RWPE2 (cell line): ENCODE measurements around the gene TGM1.

Source experiments
- ATAC-seq: fragments of 200-7000 bp; cut with Tn5 transposase; 3 replicates; pipeline ENCODE4 v1.9.1; 2021; ENCODE audit warnings: low read depth
- DNase-seq: peaks from one replicate; pipeline ENCODE4 v3.0.0-alpha.2; 2020; ENCODE audit warnings: low spot score
- H3K27ac ChIP-seq: fragments of 450-650 bp; 2 replicates; pipeline ENCODE4 v1.5.1; 2017; ENCODE audit warnings: mild to moderate bottlenecking; ENCODE audit not compliant: poor library complexity, severe bottlenecking
- H3K27me3 ChIP-seq: fragments of 250-450 bp; sonication (Bioruptor Pico); 2 replicates; pipeline ENCODE4 v1.5.1; 2021; ENCODE audit warnings: mild to moderate bottlenecking, moderate library complexity; ENCODE audit not compliant: insufficient read depth, poor library complexity, severe bottlenecking
- H3K36me3 ChIP-seq: fragments of 250-450 bp; sonication (Bioruptor Pico); 2 replicates; pipeline ENCODE4 v1.5.1; 2020; ENCODE audit warnings: low read depth, mild to moderate bottlenecking, moderate library complexity
- H3K4me1 ChIP-seq: fragments of 250-450 bp; sonication (Bioruptor Pico); 2 replicates; pipeline ENCODE4 v1.5.1; 2021; ENCODE audit warnings: mild to moderate bottlenecking, moderate library complexity; ENCODE audit not compliant: insufficient read depth, poor library complexity, severe bottlenecking
- H3K4me3 ChIP-seq: fragments of 250-450 bp; sonication (Bioruptor Pico); 2 replicates; pipeline ENCODE4 v1.5.1; 2021; ENCODE audit warnings: mild to moderate bottlenecking, moderate library complexity; ENCODE audit not compliant: severe bottlenecking
- H3K9me3 ChIP-seq: fragments of 250-450 bp; sonication (Bioruptor Pico); 2 replicates; pipeline ENCODE4 v1.5.1; 2021; ENCODE audit warnings: mild to moderate bottlenecking, moderate library complexity; ENCODE audit not compliant: severe bottlenecking
- TF ChIP-seq, protein P1 (sequence below): fragments of 450-650 bp; IDR thresholded peaks from one replicate; pipeline ENCODE4 v1.5.1; 2017; ENCODE audit warnings: mild to moderate bottlenecking, moderate library complexity; ENCODE audit not compliant: poor library complexity, severe bottlenecking

The TGM1 gene

DNA sequence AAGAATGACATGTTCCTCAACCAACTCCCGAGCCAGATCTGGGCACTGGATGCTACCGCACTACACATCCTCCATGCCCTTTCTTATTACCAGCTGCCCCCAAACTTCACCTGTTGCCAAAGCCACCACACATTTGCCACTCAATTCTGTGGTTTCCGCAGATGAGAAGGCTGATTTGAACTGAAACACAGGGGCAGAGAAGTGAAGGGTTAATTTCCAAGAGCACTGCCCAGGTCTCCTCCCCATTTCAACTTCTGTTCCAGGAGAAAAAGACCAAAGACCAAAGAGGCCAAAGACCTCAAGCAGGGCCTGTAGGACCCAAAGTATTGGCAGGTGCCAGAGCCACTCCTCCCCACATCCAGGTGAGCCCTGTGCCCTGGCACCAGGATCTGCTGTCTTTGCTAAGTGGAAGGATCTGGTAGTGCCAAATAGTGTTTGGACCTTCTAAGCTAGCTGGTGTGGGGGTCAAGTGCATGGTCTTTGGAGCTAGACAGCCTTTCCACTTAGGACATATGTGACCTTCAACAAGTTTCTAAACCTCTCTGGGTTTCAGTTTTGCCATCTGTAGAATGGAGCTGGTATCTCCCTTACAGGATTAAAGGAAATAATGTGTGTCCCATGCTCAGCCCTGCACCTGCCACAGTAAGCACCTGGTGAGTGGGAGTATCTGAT, 28.6 kb upstream of the TGM1 start:
- H3K36me3 ChIP-seq, result peaks cover 76% of the 10 kb centered on the region
- peaks cover 3% of the 10 kb centered on the region for H3K4me1 ChIP-seq
- H3K27ac ChIP-seq, result no peak overlapping the region
- no peaks in the 10 kb centered on the region for H3K9me3 ChIP-seq
- ATAC-seq (no peak), DNase-seq (no peak)
- TF ChIP-seq, protein P1, sequence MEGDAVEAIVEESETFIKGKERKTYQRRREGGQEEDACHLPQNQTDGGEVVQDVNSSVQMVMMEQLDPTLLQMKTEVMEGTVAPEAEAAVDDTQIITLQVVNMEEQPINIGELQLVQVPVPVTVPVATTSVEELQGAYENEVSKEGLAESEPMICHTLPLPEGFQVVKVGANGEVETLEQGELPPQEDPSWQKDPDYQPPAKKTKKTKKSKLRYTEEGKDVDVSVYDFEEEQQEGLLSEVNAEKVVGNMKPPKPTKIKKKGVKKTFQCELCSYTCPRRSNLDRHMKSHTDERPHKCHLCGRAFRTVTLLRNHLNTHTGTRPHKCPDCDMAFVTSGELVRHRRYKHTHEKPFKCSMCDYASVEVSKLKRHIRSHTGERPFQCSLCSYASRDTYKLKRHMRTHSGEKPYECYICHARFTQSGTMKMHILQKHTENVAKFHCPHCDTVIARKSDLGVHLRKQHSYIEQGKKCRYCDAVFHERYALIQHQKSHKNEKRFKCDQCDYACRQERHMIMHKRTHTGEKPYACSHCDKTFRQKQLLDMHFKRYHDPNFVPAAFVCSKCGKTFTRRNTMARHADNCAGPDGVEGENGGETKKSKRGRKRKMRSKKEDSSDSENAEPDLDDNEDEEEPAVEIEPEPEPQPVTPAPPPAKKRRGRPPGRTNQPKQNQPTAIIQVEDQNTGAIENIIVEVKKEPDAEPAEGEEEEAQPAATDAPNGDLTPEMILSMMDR, result no peak
- no peak overlapping the region for H3K4me3 ChIP-seq
- H3K27me3 ChIP-seq, result no peaks in the 10 kb centered on the region

DNA sequence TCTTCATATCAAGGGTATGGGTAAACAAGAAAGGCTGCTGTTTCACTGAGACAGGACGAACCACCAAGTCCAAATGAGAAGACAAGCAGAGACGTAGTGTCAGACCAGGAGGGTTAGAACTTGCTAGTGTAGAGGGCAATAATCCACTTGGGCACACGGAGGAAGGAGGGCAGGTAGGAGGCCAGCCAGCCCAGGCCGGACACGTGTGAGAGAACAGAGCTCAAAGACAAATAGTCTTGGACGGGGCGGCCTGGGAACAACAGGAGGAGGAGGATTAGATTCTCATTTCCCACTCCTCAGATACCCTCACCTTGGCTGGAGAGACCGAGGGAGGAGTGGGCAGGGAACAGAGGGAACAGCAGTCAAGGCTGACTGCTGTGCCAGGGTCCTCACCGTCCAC, 27.8 kb upstream of the TGM1 start:
- ATAC-seq (no peak), DNase-seq (no peak)
- H3K27me3 ChIP-seq, result no peaks in the 10 kb centered on the region
- TF ChIP-seq, protein P1, result no peak
- no peaks in the 10 kb centered on the region for H3K9me3 ChIP-seq
- H3K27ac ChIP-seq, result no peak overlapping the region
- H3K4me3 ChIP-seq, result no peak overlapping the region
- peaks cover 68% of the 10 kb centered on the region for H3K36me3 ChIP-seq
- peaks cover 3% of the 10 kb centered on the region for H3K4me1 ChIP-seq

DNA sequence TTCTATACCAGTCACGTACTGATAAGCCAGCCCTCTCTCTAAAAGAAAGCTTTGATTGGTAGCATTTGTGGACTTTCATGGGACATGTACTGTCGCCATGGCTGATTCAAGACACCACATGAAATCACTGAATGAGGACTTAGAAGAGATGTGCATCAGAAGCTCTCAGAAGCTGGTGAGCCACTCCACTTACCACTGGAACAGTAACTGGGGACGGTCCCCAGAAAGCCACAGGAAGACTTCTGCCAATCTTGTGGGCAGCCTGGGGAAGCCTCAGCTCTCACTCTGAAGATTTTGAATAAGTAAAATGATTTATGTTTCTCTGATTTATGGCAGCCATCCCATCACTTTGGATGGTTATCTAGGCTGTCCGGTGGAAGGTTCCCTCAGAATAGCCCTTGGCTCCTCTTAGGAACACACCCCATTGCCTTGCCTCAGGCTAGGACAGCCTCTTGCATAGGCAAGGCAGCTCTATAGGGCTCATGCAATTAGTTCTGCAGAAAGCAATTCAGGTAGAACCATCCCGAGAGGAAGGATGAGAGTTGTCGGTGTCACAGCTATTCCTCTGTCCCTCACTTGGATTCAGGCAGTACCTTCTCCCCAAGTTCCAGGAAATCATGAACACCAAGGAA, 26.8 kb upstream of the TGM1 start:
- DNase-seq (no peak), ATAC-seq (no peak)
- H3K4me3 ChIP-seq, result no peak overlapping the region
- peaks cover 58% of the 10 kb centered on the region for H3K36me3 ChIP-seq
- no peaks in the 10 kb centered on the region for H3K27me3 ChIP-seq
- TF ChIP-seq, protein P1, result no peak
- no peak overlapping the region for H3K27ac ChIP-seq
- no peaks in the 10 kb centered on the region for H3K9me3 ChIP-seq
- H3K4me1 ChIP-seq, result peaks cover 6% of the 10 kb centered on the region

DNA sequence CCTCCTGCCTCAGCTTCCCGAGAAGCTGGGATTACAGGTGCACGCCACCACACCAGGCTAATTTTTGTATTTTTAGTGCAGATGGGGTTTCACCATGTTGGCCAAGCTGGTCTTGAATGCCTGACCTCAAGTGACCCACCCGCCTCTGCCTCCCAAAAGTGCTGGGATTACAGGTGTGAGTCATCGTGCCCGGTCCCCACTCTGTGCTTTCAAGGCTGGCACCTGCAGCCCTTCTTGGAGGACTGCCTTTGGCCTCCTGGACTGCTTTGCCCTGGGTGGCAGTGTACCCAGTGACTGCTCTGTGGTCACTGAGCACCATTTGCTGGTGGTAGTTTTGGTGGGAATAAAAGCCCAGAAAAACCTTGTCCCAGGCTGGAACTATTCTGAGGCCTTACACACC, 24.0 kb upstream of the TGM1 start:
- no peak overlapping the region for H3K27ac ChIP-seq
- no peaks in the 10 kb centered on the region for H3K9me3 ChIP-seq
- ATAC-seq, result no peak

More for the DNA sequence above, 24.0 kb upstream of the TGM1 start:
- H3K4me1 ChIP-seq, result peaks cover 13% of the 10 kb centered on the region
- H3K36me3 ChIP-seq, result peaks cover 30% of the 10 kb centered on the region
- TF ChIP-seq, protein P1, result no peak
- H3K27me3 ChIP-seq, result no peaks in the 10 kb centered on the region
- no peak overlapping the region for H3K4me3 ChIP-seq
- peak; percentile 56 for DNase-seq
